GM18505 (cell line): ENCODE results near the gene SHISA5.

Experiments
- ATAC-seq: cut with Tn5 transposase; IDR thresholded peaks from one replicate; pipeline ENCODE4 v1.9.1; 2021; ENCODE audit not compliant: unreplicated experiment
- POLR2A ChIP-seq: IDR thresholded peaks from 4 replicates; pipeline ENCODE4 v1.6.1; 2011; ENCODE audit warnings: borderline replicate concordance; ENCODE audit not compliant: insufficient read depth, insufficient read length; ENCODE audit errors: extremely low read depth

The SHISA5 gene

DNA sequence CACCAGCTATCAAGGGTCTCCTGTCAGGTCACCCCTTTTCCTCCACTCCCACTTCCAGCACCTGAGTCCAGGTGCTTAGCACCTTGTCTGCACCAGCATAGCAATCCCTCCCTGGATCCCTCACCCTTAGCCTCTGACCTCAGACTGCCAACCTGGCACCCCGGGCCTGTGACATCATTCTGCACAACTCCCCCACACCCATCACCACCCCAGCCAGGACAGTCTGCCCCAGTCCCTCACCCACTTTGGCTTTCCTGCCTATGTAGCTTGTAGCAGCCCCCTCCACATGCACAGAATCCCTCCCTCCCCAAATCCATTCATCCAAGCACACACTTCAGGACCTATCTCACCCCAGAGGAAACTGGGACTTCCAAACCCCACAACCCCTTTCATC lies 73.3 kb downstream of the SHISA5 start:
- no peak for TF ChIP-seq POLR2A
- no peak for ATAC-seq

DNA sequence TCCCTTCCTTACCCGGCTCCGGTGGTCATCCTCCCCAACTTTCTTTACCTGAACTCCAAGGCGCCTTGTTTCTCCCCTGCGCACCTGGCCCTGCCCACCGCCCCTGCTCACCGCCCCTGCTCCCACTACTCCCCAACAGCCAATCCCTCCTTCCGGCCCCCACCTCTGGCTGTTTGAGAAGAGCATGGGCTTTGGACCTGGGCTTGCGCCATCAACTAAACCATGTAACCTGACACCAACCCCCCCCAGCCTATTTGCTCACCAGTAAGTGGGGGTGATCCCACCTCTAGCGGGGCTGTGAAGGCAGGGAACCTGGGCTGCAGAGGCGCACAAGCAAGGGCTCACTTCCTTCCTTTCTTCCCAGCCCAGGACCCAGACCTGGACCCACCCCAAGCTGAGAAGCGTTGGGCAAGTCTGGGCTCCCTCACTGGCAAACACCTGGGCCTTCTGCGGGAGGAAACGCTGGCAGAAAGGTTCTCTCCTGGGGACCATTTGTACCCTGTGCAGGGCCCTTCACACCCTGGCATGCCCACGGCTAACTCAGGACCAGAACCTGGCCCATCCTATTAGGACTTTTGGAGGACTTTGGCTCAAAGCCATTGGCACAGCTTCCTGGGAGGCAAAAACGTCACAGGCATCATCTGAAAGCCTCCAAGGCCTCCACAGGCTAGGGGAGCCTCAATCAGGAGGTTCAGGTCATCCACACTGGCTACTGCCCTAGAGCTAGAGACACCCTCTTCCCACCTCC lies 73.8 kb downstream of the SHISA5 start, which contains the start of gene PLXNB1:
TSS of gene PLXNB1 (minus strand) at position 127 of the 748 bp plus-strand sequence. CDS start 5,475 bp downstream, outside the sequence.
- no peak for ATAC-seq
- no peak for TF ChIP-seq POLR2A

DNA sequence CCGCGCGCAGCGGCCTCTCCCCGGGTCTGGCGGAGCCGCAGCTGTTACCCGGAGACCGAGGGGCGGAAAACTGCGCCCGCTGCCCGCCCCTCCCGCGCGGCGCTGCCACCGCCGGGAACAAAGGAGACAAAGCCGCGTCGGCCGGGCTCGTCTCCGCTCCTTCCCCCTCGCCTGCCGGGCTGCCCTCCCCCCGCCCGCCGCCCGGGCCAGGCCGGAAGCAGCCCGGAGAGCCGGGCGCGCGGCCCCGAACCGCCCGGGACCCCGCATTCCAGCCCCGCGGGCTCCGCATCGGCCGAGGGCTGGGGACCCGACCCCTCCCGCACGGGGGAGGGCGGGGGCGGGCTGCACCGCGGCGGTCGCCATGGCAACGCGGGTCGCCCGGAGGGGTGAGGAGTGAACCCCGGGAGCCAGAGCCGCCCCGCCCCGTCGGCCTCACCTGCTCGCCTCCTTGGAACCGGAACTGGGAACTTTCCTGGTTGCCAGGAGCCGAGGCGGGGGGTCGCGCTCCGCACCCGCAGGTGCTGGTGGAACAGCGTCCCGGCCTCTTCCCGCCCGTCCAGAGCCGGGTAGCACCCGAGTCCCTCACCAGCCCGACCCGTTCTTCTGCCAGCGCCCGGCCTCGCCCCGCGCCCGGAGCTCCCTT lies 74.5 kb downstream of the SHISA5 start:
- no peak for TF ChIP-seq POLR2A
- no peak for ATAC-seq

DNA sequence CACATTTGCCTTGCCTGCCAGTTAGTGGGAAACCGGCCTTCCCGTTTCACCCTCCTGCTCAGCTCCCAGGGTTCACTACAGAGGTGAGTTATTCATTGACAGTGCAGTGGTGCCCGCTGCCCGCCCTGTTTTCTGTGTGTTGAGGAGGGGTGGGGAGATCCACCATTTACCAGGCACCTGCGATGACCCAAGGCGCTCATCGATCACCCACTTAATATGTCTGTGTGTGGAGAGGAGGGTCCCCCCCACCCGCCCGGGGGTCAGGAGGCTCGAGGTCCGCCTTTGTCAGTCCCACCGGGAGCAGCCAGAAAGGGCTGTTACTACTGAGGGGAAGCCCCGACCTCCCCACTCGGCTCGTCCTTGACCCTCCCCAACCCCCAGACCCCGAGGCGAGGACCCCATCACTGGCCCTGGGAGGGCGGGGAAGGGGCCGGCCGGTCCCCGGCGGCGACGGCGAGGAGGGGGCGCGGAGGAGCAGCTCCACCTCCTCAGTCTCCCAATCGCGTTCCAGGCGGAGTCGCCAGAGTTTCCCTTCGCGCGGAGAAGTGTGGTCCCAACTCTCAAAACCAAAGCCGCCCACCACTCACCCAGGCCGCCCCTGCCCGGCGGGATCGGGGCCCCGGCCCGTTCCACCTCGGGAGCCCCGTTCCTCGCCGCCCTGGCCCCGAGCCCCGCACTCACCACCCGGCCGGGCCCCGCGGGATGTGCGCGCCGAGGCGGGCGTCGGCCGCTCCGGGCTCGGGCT lies 75.2 kb downstream of the SHISA5 start:
- no peak for TF ChIP-seq POLR2A
- no peak for ATAC-seq

DNA sequence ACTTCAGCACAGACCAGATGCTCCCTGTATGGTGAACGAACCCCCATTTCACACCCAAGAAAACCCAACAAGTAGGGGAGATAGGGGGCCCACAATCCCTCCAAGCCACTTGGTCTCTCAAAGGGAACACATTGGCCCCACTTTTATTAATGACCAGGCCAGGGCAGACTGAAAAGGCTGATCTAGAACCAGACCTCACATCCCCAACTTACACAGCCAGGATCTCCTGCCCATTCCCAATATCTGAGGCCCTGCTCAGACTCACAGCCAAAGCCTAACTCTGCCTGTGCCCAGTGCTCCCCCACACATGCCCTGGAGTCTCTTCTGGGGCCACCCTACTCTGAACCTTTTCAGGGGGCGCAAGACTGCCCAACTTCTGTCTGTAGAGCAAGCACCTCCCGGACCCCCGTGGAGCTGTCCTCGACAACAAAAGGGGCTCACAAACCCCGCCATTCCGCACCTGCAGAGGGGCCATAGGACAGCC lies 75.8 kb downstream of the SHISA5 start:
- TF ChIP-seq POLR2A: no peak
- ATAC-seq: no peak

DNA sequence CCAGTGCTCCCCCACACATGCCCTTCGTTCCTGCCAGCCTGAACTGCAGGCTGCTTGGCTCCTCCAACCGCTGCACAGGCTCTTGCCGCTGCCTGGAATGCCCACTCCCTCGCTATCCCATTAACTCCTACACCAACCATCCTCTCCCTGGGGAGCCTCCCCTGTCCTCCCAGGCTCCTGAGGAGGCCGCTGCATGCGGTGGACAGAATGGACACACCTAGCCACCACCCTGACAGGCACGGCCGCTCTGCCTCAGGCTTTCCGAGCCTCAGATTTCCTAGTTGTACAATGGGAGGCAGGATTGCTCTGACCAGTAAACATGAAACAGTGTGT lies 76.4 kb downstream of the SHISA5 start:
- ATAC-seq: no peak
- no peak for TF ChIP-seq POLR2A

DNA sequence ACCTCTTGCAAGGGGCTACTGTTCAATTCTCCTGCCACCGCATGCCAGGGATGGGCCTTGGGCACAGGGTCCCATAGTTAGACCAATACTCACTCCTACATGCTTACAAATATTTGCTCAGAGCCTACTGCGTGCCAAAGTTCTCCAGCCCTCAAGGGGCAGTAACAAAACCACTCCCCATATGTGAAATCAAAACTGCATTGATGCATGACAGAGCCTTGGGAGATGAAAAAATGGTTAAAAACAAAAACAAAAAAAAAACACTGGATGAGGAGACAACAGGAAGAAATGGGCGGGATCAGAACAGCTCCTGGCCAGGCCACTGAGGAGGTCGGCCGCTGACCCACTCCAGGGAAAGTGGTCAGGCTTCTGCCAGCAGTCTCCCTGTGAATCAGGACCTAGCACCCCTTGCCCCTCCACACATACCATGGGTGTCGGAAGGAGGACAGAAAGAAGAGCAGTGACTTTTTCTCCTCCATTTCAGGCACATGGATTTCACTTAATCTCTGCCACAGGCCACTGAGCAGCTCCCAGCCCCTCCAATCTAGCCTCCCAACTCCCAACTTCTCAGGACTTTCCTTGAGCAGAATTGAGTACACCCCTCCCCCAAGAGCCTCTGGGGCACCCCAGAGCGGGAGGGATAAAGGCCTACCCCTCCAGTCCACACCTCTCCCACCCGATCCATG lies 76.9 kb downstream of the SHISA5 start:
- ATAC-seq: no peak
- TF ChIP-seq POLR2A: no peak

DNA sequence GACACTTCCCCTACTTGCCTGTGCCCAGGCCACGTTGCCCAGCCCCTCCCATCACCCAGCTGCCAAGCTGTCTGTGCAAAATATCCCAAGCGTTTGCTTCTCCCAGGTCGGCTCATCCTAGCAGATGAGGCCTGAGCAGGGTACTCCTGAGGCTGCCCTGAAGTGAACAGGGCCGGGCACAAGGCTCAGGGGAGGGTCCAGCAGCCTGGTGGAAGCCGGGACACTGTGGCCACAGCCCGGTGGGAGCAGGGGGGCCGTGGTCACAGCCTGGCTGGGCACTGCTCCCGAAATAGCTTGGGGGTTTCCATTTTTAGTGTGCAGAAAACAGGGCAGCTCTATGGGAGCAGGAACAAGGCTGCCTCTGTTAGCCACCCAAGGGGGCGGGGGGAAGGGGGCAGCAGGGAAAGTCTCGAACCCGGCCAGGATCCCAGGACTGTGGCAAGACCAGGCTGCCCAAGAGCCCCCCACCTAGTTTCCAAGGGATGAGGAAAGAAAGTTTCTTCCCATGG lies 77.5 kb downstream of the SHISA5 start:
- no peak for ATAC-seq
- no peak for TF ChIP-seq POLR2A

DNA sequence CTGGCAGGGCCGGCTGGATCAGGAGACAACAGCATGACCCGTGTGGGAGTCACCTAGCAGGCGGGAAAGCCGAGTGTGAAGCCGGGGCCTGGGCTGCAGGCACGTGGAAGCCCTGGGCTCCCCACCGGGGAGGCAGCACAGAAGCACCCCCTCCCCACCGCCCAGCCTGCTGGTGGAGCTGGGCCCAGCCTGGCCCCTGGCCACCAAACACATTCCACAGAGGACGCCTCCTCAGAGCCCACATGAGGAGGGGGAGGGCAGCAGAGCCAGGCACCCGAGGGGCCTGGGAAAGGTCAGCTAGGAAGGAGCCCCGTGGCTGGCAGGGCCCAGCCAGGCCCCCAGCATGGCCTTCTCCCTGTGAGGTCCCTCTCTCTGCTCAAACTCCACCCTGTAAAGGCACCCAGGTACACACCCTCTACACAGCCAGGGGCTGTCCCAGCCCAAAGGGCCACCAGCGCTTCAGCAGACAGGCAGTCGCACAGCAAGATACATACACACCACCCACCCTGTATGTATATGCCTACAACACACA lies 78.6 kb downstream of the SHISA5 start:
- no peak for TF ChIP-seq POLR2A
- no peak for ATAC-seq

DNA sequence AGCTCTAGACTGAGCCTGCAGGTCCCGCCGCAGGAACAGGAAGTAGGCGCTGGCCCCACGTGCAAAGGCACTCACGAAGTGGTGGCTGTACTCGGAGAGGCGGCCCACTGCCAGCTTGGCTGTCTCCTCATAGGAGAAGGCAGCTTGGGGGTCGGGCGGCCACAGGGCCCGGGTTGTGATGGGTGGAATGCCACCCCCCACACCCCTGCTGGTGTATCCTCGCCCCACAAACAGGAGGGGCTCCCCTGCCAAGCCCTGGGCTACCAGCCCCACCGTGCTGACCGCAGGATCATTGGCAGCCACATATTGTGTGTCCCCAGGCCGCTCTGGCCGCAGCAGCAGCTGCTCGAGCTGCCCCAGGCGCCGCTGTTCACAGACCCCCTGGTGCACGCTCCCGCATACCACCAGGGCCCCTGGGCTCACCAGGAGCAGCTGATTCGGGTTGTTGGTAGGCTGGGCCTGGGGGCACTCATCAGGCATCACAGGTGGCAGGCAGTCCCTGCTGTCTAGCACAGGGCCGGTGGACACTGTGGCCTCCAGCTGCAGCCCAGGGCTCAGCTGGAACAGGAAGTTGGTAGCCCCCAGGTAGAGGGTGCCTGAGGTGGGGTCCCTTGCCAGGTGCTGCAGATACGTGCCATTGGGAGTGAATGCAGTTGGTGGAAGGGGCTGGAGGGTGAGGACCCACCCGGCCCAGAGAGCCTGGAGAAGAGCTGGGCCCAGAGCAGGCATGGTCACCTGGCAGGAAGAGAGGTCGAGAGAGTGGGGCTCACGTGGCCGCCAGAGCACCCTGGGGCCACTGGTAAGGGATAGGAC lies 79.9 kb downstream of the SHISA5 start:
- ATAC-seq: no peak
- no peak for TF ChIP-seq POLR2A

DNA sequence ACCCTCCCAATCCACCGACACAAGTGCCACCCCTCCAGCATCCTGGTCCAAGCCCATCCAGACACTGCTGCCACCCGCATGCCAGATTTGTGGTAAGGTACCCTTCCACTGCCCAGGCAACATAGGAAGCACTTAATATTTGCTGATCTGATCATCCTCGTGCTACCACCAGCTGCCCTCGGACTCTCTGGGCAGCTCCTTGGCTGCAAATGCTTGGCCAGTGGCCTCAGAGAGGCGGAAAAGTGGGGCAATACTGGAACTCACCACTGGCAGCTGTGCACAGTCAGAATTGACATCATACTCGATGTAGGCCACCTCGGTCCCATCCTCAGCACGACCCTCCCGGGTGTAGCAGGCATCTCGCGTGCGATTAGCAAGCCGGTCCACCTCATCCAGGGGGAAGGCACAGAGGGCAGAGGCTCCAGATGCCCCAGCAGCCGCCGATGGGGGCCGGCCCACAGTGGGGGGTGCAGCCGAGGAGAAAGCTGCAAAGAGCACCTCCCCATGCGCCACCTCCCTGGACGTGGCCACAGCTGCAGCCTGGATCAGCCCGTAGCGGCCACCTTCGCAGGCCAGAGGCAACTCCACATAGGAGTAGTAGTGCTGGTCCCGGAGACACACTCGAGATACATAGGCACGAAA lies 80.6 kb downstream of the SHISA5 start:
- no peak for TF ChIP-seq POLR2A
- no peak for ATAC-seq

DNA sequence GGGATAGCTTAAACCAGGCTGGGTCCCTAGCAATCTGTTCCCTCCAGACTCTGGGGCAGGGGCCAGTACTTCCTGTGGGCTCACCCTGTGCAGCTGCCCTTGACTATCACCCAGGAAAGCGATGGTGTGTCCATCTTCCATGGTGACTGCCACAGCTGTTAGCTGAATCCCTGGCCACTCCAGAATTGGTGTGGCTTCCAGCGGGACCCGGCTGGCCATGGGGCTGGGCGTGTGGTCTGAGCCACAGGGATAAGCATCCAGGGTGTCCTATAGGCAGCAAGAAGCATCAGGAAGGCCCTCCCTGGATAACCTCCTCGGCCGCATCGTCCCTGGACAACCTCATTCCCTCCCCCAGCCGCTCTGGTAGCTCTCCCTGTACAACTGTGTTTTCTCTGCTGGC lies 81.3 kb downstream of the SHISA5 start:
- no peak for ATAC-seq
- TF ChIP-seq POLR2A: no peak

DNA sequence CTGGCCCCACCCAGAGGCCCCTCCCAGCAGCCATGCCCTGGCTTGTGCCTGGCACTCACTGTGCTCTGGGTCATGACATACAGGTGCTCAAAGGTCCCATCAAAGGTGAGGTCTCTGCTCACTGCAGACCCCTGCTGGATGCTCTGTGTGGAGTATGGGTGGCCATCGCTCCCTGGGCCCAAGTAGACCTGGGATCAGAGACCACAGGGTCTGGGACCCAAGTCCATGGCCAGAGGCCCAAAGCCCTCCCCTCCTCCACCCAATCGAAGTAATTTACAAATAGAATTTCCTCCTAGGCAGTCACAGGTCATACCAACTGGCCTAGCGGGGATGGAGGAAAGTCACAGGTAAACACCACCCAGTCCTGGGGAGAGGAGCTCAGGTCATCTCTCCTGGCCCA lies 81.7 kb downstream of the SHISA5 start:
- ATAC-seq: no peak
- TF ChIP-seq POLR2A: no peak
